ENCODE data around the gene FHAD1. TPM values are rescaled to one million over a fixed set of nuclear protein-coding genes. Genes with fewer than 3 reads are reported as not detected.
A peak's percentile ranks its signal among the peaks of the same experiment; 100 is the strongest.

Gene FHAD1
- total and polyA plus RNA-seq, 2 of the 13 experiments (the other 11 are each of a cell fraction or from before 2014, with no cell fraction given), result not detected

GRCh38 chr1:15233689-15234088 is 13.3 kb upstream of the FHAD1 start (continued):
- no peak for TF ChIP-seq ZNF720 (CRISPR knock-in tag; IDR thresholded peaks at IDR 0.05)
- TF ChIP-seq, protein P1, sequence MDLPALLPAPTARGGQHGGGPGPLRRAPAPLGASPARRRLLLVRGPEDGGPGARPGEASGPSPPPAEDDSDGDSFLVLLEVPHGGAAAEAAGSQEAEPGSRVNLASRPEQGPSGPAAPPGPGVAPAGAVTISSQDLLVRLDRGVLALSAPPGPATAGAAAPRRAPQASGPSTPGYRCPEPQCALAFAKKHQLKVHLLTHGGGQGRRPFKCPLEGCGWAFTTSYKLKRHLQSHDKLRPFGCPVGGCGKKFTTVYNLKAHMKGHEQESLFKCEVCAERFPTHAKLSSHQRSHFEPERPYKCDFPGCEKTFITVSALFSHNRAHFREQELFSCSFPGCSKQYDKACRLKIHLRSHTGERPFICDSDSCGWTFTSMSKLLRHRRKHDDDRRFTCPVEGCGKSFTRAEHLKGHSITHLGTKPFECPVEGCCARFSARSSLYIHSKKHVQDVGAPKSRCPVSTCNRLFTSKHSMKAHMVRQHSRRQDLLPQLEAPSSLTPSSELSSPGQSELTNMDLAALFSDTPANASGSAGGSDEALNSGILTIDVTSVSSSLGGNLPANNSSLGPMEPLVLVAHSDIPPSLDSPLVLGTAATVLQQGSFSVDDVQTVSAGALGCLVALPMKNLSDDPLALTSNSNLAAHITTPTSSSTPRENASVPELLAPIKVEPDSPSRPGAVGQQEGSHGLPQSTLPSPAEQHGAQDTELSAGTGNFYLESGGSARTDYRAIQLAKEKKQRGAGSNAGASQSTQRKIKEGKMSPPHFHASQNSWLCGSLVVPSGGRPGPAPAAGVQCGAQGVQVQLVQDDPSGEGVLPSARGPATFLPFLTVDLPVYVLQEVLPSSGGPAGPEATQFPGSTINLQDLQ (CRISPR knock-in tag; IDR thresholded peaks at IDR 0.05), result no peak

- POLR2A ChIA-PET, result no interaction called here
Measured at GRCh38 chr1:15236321-15236721, 10.7 kb upstream of the FHAD1 start.

More at GRCh38 chr1:15236321-15236721, 10.7 kb upstream of the FHAD1 start:
- FAIRE-seq (no peak), ATAC-seq (no peak), DNase-seq (ENCODE audit: low spot score) (no peak)
- intact Hi-C loops (cut with micrococcal nuclease; ENCODE audit: unreplicated experiment), result no loop called here
- H3K79me2 ChIP-seq (ENCODE audit: insufficient read depth, low read length), result no peaks in the 10 kb centered on the region
- no peaks in the 10 kb centered on the region for H3K36me3 ChIP-seq (replicated peaks in 1 of 2; ENCODE audit: control insufficient read depth in 1 of 2, insufficient read depth in 2 of 2, low read length in 2 of 2)
- no peak overlapping the region for H3K9ac ChIP-seq (ENCODE audit: insufficient read depth, low read depth, low read length)
- no peak overlapping the region for H2AFZ ChIP-seq (ENCODE audit: low read length)
- no TSS peak for BruUV-seq (replicated peaks)
- H3K4me3 ChIP-seq (replicated peaks in 1 of 3; ENCODE audit: insufficient read depth in 1 of 3, low read depth in 2 of 3, low read length in 3 of 3), result no peak overlapping the region
- no peak overlapping the region for H3K27ac ChIP-seq (ENCODE audit: extremely low read length, insufficient read depth, low read length)
- no peak overlapping the region for H3K4me2 ChIP-seq (ENCODE audit: low read depth, low read length)
- H3K9me3 ChIP-seq (ENCODE audit: low read length), result no peaks in the 10 kb centered on the region
- 34% methylated on average over 5 of the region's 5 CpGs for WGBS (ENCODE audit: low lambda C conversion rate)
- H3K27me3 ChIP-seq (ENCODE audit: control insufficient read depth in 1 of 2, insufficient read depth in 2 of 2, low read length in 2 of 2), result peaks cover 2 to 33% of the 10 kb centered on the region in 2 experiments; a peak in 2 of 5 replicates
- H3K4me1 ChIP-seq (ENCODE audit: insufficient read depth, low read length), result peaks cover 6% of the 10 kb centered on the region
- no peaks in the 10 kb centered on the region for H4K20me1 ChIP-seq (ENCODE audit: insufficient read depth, low read length)
- TF ChIP-seq TBP (CRISPR knock-in tag; IDR thresholded peaks at IDR 0.05) (no peak), MTF2 (CRISPR knock-in tag; IDR thresholded peaks at IDR 0.05; ENCODE audit: borderline replicate concordance) (no peak), USF2 (IDR thresholded peaks at IDR 0.05; ENCODE audit: low read depth, low read length) (peak; percentile 26; the same call in 1 of the 2 replicates), USF2 (CRISPR knock-in tag; IDR thresholded peaks at IDR 0.05; ENCODE audit: borderline replicate concordance) (peak; percentile 66; the same call in 1 of the 2 replicates), KAT2B (IDR thresholded peaks at IDR 0.05; ENCODE audit: borderline replicate concordance, low read depth, low read length) (no peak), NFYB (CRISPR knock-in tag; IDR thresholded peaks at IDR 0.05) (peak; percentile 29; the same call in 1 of the 2 replicates), NFYC (CRISPR knock-in tag; IDR thresholded peaks at IDR 0.05) (peak; percentile 58; the same call in 1 of the 2 replicates)
- CTCF ChIA-PET (ENCODE audit: low intra/inter-chr PET ratio, low total read pairs), result no interaction called here
- in situ Hi-C loops (cut with HindIII; ENCODE audit: extremely low pct_ligation_motif_present, low pct_unique_long_range_greater_than_20kb), result no loop called here

Measured in HepG2 (cell line).